NCI-H1417 treated with DMSO at 0.1 percent for 48 hours (cell line): ENCODE results near the gene KRTAP4-9.
"Not testable (repeated sequence)": the region's sequence is repeated elsewhere in the genome, so short reads cannot be mapped to it uniquely, and the experiment has no call there.

ENCODE experiments used
- DNase-seq: peaks from one replicate; lab custom pipeline; 2025; lab: John Stamatoyannopoulos, UW

Gene KRTAP4-9

DNA sequence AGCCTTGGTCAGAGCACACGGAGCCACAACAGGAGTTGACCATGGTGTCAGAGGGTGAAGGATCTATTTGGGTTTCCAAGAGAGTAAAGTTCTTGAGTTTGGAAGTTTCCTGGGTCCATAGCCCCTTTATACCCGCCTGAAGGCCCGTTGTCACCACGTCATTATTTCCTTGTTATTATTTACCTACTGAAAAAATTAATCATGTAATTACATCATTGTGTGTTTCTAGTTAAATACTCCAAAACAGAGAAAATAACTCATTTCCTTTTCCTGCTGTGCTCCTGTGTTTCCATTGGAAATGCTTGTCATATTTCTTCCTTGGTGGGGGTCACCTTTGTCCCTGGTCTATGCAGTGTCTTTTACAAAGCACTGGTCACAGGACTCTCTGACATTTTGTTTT, 7.1 kb upstream of the KRTAP4-9 start, which contains the start of gene KRTAP4-8:
Gene KRTAP4-8 (minus strand): TSS at position 101 of the 400 bp plus-strand sequence. CDS start 58 bp downstream, at position 43.
- DNase-seq: no peak

GRCh38 chr17:41098481-41098880, 6.7 kb upstream of the KRTAP4-9 start:
- no peak for DNase-seq

- DNase-seq: not testable (repeated sequence)
Measured at GRCh38 chr17:41099682-41100480, 5.3 kb upstream of the KRTAP4-9 start.

DNA sequence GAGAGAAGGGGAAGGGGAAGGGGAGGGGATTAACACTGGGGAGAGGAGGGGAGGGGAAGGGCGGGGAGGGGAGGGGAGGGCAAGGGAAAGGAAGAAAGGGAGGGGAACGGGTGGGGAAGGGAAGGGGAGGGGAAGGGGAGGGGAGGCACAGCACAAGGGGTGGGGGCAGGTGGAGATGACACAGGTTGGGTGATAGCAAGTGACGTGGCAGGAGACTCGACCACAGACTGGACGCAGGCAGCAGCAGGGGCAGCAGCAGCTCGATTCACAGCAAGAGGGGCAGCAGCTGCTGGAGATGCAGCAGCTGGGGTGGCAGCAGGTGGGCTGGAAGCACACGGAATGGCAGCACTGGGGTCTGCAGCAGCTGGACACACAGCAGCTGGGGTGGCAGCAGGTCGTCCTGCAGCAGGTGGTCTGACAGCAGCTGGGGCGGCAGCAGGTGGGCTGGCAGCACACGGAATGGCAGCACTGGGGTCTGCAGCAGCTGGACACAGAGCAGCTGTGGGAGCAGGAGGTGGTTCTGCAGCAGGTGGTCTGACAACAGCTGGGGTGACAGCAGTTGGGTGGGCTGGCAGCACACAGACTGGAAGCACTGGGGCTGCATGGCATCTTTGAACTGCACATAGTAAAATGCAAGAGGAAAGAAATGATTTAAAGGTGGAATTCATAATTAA, 3.5 kb upstream of the KRTAP4-9 start, which contains the start of gene KRTAP4-16:
Gene KRTAP4-16 (minus strand): TSS at position 624 of the 674 bp plus-strand sequence. CDS start 0 bp downstream, at position 624.
- no peak for DNase-seq

DNA sequence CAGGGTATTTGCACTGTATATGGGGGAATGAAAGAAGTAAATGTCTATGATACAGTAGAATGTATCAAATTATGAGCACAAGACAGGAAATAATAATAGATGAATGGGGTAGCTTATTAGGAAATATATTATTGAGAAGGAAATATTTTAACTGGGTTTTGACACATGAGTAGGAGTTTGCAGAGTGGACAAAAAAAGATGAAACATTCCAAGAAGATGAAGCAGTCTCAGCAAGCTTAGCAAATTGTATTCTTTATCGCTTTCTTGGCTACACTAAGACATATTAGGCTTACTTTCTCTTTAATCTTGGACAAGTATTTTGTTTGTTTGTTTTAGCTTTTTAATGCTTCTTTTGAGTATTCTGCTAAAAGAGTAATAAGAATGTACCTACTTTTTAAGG, 1.3 kb upstream of the KRTAP4-9 start:
- DNase-seq: no peak

- not testable (repeated sequence) for DNase-seq
Measured at GRCh38 chr17:41104386-41105038, 677 bp upstream of the KRTAP4-9 start.

DNA sequence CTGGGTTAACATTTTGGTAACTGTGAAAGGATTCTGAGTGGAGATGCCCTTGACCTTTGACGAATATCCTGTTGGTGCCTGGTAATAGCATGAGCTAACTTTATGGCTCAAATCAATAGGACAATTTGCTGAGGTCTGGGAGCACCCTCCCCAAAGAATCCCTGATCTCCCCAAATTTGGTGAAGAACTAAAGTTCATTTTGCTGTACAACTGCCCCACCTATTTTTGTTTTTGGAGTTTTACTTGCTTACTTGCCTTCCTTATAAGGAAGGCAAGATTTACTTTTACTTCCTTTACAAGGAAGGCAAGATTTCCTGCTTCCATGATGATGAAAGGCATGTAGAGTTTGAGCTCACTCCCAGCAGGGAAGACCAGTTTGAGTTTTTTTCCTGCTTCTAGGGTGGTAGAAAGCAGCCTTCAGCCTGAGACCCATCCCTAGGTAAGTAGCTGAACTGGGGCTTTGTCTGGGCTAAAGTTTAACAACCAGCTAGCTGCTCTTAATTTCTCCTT, 2.8 kb downstream of the KRTAP4-9 start:
- DNase-seq: no peak

GRCh38 chr17:41108728-41109386, 3.7 kb downstream of the KRTAP4-9 start:
- not testable (repeated sequence) for DNase-seq

- no peak for DNase-seq
Measured at GRCh38 chr17:41111151-41111885, 6.1 kb downstream of the KRTAP4-9 start.

GRCh38 chr17:41116297-41116696, 11.1 kb downstream of the KRTAP4-9 start:
- no peak for DNase-seq

DNA sequence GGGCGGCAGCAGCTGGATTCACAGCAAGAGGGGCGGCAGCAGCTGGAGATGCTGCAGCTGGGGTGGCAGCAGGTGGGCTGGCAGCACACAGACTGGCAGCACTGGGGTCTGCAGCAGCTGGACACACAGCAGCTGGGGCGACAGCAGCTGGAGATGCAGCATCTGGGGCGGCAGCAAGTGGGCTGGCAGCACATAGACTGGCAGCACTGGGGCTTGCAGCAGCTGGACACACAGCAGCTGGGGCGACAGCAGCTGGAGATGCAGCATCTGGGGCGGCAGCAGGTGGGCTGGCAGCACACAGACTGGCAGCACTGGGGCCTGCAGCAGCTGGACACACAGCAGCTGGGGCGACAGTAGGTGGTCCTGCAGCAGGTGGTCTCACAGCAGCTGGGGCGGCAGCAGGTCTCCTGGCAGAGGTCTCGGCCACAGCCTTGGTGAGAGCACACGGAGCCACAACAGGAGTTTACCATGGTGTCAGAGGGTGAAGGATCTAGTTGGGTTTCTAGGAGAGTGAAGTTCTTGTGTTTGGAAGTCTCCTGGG, 12.7 kb downstream of the KRTAP4-9 start, which contains the start of gene KRTAP4-11:
Gene KRTAP4-11 (minus strand): TSS at position 528 of the 541 bp plus-strand sequence. CDS start 58 bp downstream, at position 470.
- not testable (repeated sequence) for DNase-seq

DNA sequence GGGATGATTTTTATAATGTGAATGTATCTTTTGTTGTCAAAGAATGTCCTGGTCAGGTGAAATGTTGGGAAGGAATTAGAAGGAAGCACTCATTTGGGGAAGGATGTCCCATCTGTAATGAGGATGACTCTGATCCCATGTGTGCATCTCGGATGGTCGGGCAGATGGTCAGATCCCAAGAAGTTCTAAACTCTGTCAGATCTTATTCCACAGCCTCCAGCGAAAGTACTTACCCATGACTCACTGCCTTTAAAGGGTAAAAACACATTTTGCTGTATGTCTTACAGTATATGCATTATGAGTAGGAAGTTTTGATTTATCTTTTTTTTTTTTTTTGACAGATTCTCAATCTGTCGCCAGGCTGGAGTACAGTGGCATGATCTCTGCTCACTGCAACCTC, 13.5 kb downstream of the KRTAP4-9 start:
- DNase-seq: no peak

DNA sequence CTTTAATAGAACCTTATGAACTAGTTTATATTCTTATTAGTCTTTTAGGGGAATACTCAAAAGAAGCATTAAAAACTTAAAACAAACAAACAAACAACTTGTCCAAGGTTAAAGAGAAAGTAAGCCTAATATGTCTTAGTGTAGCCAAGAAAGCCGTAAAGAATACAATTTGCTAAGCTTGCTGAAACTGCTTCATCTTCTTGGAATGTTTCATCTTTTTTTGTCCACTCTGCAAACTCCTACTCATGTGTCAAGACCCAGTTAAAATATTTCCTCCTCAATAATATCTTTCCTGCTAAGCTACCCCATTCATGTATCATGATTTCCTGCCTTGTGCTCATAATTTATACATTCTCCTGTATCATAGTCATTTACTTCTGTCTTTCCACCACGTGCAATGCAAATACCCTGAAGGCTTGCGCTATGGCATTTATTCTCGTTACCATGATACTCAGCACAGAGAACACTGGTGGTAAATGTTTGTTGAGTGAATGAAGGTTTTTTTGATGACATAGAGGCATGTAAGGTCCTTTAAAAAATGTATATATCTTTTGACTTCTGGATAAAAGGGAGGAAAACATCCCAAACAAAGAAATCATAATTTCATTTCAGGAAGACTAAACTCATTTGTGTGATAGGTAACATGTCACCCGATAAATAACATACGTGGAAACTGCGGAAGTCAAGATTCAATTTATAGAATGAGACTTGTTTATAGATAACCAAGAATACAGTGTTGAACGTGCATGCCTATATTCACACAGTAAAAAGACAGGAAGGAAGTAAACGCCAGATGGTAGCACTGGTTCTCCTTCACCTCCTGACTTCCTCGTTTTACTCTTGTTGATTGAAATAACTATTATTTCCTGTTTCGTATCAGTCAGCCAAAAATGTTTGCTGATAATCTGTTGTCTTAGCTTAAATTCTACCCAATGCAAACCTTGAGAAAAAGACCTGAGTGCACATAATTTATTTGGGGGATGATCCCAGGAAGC, 14.8 kb downstream of the KRTAP4-9 start:
- DNase-seq: not testable (repeated sequence)

DNA sequence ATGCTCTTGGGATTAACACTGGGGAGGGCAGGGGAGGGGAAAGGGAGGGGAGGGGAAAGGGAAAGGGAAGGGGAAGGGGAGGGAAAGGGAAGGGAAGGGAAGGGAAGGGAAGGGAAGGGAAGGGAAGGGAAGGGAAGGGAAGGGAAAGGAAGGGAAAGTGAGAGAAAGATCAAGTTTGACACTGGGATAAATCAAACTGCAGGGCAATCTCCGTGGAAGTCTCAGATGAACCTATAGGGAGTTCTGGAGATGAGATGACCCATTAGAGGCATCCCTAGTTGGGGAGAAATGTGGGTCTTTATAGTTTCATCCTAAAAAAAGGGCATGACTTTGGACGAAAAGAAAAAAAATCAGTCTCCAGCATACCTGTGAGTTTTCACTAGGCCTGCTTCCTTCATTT, 16.6 kb downstream of the KRTAP4-9 start:
- DNase-seq: no peak

DNA sequence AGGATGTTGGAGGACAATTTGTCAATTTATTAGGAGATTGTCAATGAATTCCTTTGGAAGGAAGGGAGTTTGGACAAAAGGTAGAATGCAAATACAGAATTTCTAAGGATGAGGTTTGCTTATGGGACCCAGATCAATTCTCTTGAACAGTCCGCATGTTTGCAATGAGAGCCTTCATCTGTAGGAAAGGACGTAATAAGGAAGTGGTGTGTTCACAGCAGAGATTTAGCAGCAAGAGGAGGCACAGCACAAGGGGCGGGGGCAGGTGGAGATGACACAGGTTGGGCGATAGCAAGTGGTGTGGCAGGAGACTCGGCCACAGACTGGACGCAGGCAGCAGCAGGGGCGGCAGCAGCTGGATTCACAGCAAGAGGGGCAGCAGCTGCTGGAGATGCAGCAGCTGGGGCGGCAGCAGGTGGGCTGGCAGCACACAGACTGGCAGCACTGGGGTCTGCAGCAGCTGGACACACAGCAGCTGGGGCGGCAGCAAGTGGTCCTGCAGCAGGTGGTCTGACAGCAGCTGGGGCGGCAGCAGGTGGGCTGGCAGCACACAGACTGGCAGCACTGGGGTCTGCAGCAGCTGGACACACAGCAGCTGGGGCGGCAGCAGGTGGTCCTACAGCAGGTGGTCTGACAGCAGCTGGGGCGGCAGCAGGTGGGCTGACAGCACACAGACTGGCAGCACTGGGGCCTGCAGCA, 18.3 kb downstream of the KRTAP4-9 start:
- not testable (repeated sequence) for DNase-seq

- not testable (repeated sequence) for DNase-seq
Measured at GRCh38 chr17:41123991-41124371, 18.8 kb downstream of the KRTAP4-9 start, which contains the start of gene KRTAP4-12. KRTAP4-12 (minus strand) TSS chr17:41124182; CDS start chr17:41124122, 60 bp downstream.

GRCh38 chr17:41125064-41125463, 19.9 kb downstream of the KRTAP4-9 start:
- no peak for DNase-seq

DNA sequence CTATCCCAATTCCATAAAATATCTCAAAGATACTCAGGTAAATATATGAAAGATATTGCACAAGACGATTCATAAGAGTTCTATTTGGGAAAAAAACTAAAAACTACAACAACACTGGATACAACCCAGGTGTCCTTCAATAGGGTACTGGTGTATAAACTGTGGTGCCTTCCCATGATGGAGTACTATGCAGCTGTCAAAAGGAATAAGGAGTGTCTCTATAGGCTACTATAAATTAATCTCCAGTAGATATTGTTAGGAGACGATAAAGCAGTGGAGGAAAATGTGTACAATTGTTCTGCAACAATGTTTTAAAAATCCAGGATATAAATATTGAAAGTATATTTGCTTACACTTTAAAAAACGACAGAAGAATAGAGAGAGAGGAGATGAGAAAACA, 21.2 kb downstream of the KRTAP4-9 start:
- no peak for DNase-seq

GRCh38 chr17:41127371-41127770, 22.2 kb downstream of the KRTAP4-9 start:
- DNase-seq: no peak
